Right renal cortex interstitium (tissue), 3 donors: ENCODE data around the gene ARHGAP27. TPM values are rescaled to one million over a fixed set of nuclear protein-coding genes. Genes with fewer than 3 reads are reported as not detected.
"Not testable (repeated sequence)": the region's sequence is repeated elsewhere in the genome, so short reads cannot be mapped to it uniquely, and the experiment has no call there.

Experiments used
- DNase-seq, 3 donors: peaks; one replicate each; pipeline ENCODE4 v3.0.0-alpha.2; 2013; ENCODE audit warnings: low read depth in 3 of 3, low spot score in 2 of 3
- polyA plus RNA-seq, 3 donors: library from polyadenylated mRNA; unstranded; fragments of 120-200 nt; gene quantifications; one replicate each; pipeline ENCODE4 v1.2.1, GENCODE V29; 2013; ENCODE audit not compliant: insufficient read length in 3 of 3

ARHGAP27 gene
- polyA plus RNA-seq, 3 donors: 10.9 to 11.7 (median 11.2) TPM

GRCh38 chr17:45446872-45447625 lies 14.4 kb upstream of the ARHGAP27 start:
- not testable (repeated sequence) for DNase-seq

DNA sequence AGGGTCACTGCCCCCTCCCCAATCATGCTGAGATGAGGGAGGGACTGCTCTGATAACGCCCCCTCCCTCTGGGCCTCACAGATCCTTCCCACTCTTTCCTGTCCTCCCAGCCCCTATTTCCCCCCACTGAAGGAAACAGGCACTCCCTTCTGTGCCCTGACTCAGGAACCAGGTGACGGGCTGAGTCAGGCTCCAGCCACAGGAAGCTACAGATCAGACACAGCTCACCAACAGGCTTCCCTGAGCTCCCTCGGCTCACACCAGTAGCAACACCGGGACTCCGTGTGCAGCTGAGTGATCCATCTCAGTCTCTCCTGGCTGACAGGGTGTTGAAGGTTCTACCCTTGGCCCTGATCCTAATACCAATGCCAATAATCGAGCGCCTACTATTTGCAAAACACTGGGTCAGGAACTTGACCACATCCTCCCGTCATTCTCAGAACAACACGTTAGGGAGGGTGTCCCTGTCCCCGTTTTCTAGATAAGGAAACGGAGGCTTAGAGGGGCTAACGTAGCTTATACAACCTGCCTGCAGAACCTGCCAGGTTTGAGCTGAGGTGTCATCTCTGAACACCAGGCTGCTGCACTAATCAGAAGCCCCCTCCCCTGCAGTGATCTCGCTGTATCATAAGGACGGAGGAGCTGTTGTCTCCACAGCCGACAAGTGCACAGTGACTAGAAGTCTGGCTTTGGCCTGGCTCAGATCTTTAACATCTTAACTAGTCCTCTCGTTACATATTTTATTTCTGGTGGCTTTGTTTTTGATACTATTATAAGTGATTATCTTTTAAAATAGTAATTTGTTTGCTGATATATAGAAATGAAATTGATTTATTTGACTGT lies 13.5 kb upstream of the ARHGAP27 start:
- not testable (repeated sequence) for DNase-seq

- not testable (repeated sequence) for DNase-seq
Observed at GRCh38 chr17:45444856-45445820, 12.5 kb upstream of the ARHGAP27 start.

DNA sequence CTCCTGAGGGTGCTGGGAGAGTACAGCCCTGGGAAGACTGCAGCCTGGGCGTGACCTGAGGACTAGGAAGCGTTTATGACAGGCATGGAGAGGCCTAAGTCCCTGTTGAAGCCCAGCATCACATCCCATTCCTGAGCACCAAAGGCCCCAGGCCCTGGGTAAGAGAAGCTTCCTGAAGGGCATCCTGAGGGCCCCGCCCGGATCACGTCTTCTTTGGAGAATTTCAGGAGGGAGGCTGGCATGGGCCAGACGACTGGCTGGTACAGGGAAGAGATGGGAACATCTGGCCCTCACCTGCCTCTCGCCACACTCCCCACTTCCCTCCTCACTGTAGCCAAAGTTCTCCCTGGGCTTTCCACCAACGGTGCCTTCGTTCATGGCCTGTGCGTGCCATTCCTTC lies 11.6 kb upstream of the ARHGAP27 start:
- not testable (repeated sequence) for DNase-seq

GRCh38 chr17:45443371-45444260 lies 10.9 kb upstream of the ARHGAP27 start:
- DNase-seq: not testable (repeated sequence)

DNA sequence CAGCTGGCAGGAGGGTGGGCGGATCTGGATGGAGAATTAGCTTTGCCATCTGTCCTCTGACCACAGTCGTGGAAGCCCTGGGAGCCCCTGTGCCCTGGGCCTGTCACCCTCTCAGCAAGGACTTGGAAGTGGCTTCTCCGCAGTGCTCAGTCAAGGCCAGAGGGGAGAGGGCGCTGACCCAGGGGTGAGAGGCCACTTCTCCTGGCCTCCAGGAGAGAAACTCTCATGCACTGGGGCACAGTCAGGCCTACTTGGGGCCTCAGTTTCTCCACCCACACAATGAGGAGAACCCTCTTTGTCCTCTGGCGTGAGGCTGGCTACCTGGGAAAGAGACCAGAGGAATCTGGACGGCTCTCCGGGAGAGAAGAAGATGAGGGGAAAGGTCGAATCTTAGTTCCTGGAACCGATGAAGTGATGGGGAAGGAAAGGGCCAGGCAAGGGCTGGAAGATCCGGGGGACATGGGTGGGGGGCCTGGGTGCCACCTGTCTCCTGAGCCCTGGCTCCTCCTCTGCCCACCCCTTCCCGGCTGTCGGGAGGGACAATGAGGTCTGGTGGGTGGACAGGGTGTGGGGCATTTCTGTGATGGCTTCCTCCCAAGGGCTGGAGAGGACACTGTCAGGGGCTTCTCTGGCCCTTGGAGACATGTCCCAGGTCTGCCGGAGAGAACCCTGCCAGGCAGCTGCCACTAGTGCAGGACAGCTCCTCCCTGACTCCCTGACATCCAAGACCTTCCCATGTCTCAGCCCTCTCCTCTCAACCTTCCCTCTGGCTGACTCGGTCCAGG lies 9.0 kb upstream of the ARHGAP27 start:
- no peak for DNase-seq

DNA sequence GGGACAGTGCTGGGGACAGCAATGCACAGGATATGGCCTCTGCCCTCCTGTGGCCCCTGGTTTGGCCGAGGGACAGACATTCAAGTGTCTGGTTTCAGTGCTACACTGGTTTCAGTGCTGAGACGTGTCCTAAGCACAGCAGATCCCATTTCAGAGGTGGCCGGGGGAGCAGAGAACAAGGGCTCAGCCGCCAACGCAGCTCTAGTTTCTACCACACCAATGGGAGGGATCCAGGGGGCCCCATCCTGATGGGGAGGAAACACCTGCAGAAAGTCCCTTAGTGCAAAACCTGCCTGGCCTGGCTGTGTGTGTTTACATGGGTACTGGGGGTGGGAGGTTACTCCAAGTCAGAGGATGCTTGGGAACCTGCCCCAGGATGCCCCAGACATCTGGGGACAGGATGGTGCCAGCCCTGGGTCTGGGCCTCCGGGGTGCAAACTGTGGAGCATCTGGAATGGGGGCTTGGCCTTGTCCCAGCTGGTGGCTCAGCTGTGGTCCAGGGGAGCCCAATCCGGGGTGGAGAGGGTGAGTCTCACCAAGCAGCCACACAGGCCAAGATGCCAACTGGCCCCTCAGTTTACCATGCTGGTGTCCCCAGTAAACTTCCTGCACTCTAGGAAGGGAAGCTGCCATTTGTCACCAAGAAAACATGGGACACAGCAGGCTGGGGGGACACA lies 8.3 kb upstream of the ARHGAP27 start:
- DNase-seq: not testable (repeated sequence)

- DNase-seq: no peak
Observed at GRCh38 chr17:45440161-45440778, 7.6 kb upstream of the ARHGAP27 start.

GRCh38 chr17:45438931-45439610 lies 6.4 kb upstream of the ARHGAP27 start:
- DNase-seq: no peak

DNA sequence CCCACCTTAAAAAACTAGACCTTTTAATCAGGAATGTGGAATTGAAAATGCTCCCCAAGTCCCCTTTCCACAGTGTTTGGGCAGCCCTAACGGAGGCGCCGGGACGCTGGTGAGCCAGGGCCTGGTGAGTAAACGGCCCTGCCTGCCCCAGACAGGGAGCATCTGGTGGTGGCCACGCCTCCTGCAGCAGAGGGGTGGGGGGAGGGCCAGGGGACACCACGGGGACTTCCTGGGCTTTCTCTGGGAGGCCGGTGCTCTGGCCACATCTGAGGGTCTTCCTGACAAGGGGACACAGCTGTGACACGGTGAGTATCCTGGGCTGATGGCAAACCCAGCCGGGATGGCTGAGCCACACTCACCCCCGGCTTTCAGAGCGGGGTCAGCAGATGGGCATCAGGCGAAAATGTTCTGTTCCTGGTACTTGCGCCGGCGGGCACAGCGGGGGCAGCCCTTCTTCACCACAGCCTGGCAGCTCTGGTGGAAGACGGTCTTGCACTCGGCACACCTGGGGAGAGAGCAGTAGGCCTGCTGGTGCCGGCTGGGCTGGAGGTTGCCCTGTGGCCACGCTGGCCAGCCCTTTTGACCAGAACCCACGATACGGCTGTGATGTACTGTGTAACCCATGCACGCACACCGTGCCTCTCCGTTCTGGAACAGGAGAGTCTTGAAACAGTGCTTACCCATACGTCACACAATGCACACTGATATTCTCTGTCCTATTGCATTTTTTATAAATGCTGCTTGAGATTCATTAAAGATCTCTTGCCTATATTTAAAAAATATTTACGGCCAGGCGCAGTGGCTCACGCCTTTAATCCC lies 5.0 kb upstream of the ARHGAP27 start:
- DNase-seq: no peak

GRCh38 chr17:45436625-45437464 lies 4.2 kb upstream of the ARHGAP27 start:
- DNase-seq: no peak

GRCh38 chr17:45436161-45436560 lies 3.5 kb upstream of the ARHGAP27 start:
- DNase-seq: no peak

DNA sequence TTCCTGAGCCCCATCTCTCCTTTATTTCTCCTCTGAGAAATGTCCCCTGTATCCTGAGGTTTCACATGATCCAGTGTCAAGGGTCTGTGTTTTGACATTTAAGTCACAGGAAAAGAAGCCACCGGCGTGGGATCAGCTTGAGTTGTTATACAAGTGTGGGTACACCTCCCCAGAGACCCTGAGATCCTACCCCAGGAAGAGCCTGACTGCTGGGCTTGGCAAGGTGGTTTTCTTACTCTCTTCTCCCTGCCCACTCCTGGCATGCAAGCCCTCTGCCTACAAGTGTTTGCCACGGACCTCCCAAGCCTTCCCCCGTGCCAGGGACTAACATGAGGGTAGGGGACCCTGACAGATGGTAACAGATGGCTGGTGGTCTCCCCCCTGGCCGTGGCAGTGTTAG lies 2.8 kb upstream of the ARHGAP27 start:
- DNase-seq: no peak

DNA sequence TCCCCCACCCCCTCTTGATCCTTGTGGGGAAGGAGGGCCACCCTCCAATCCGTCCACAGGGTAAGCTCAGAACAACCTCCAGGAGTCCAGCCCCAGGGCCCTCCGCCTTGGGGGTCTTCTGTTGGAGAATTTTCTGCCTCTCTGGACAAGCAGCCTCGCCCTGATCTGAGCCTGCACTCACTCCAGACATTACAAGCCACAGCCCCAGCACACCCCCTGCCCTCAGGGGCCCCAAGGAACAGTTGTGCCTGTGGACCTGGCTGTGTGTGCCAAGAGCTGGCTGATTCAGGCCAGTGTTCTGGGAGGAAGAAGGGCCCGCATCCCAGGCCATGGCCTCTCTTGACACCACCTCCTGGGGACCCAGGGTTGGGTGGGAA lies 477 bp upstream of the ARHGAP27 start:
- DNase-seq: no peak

GRCh38 chr17:45431531-45432404 lies 902 bp downstream of the ARHGAP27 start:
- no peak for DNase-seq
